G401.6 (cell line): Measurements from ENCODE around the gene MUC16.

Experiments
- FAIRE-seq: peaks from 2 replicates; lab custom pipeline; 2012; peaks lifted over from hg19 to GRCh38; lab: Jason Lieb, UNC

The MUC16 gene

DNA sequence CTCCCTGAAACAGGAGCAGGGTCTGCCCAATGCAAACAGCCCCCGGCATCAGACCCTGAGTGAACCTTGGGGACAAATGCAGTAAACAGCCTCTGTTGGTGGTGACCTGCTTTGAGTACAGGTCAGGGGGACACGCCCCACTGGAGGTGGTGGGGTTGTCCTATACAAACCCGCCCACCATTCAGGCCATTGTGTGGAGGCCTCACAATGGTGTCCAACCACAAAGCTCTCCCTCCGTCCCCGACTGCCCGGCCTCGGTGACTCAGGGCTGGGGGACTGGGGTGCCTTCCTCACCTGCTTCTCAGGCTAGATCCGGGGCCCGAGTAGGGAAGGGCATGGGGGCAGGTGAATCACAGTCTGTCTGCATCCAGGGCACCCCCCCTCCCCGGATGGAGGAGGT, 1.5 kb downstream of the MUC16 start:
- no peak for FAIRE-seq

DNA sequence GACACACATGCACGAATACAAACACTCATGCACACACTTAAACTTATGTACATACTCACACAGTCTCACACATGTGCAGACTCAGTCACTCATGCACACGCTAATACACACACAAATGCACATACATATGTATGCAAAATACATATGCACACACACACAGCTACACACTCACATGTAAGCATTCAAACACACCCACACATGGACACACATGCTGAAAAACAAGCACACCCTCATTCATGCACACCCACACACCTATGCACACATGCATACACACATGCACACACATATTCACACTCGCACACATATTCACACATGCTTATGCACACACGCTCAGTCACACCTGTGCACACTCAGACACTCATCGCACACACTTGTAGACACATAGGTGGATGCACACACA, 9.3 kb downstream of the MUC16 start:
- FAIRE-seq: no peak

DNA sequence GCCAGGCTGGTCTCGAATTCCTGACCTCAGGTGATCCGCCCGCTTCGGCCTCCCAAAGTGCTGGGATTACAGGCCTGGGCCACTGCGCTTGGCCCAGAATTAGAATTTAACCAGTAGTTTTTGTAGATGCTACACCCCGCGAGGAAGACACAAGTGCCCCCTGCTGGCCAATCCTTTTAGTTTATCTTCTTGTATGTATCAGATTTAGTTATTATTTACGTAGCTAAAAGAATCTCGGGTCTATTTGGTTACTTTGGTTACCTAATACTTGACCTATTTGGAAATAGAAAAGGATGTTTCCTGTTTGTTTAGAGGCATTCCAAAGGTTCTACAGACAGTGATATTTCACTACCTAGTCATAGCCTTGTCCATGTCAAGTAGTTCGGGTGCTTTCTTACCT, 22.0 kb downstream of the MUC16 start:
- no peak for FAIRE-seq

DNA sequence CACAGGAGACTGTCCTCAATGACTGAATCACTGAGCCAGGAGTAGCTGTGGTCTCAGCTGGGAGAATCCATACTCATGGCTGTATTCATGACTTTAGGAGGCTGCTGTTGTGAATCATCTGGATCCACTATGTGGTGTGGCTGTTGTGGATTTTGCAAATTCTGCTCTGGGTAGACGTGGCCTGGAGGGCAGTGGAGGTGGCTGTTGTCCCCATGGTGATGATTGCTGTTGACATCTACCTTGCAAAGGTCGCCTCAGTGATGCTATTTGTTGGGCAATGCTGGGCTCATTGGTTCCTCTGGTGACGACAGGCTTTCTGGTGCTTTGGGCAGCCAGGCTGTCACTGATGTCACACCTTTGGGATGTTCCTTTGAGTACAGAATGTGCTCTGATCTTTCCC, 23.9 kb downstream of the MUC16 start:
- no peak for FAIRE-seq

DNA sequence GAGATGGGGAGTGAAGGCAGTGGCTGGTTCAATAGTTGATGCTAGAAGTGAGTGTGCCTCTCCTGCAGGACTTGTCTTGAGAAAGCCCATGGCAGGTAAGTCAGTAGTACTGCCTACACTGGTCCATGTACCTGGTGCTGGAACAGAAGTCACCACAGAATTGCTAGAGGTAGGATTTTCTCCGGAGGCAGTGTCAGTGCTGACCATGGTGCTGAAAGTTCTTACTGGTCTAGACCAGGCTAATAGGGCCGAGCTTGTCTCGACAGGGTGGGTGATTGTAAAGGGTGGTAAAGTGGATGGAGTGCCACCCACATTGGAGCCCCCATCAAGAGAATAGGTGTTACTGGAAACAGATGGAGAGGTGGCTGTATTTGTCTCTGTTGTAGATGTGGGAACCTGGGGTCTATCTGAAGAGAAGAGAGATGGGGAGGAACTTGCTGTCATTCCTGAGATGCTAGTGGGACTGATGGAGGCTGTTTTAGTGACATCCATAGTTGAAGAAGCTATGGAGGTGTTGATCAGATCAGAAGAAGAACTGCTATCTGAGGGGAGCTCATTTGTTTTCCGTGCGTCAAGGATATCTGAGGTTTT, 36.6 kb downstream of the MUC16 start:
- no peak for FAIRE-seq

DNA sequence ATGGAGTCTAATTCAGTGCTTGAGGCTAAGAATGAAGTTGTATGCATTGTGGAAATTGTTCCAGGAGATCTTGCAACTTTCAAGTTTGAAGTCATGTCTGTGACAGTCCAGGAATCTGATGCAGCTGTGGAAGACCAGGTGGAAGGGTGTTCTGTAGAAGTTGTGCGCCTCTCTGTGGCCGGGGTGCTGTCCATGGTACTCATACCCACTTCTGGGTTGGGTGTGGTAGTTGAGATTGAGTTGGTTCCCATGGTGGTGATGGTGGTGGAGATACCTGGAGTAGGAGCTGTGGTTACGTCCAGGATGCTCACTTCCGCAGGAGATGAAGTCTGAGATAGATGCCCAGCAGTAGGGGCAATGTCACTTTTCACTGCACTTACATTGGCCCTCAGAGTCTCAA, 44.3 kb downstream of the MUC16 start:
- no peak for FAIRE-seq
